HG03045 (cell line): ENCODE results near the gene CLRN1.

Source experiments
- ATAC-seq: cut with Tn5 transposase; IDR thresholded peaks from one replicate; pipeline ENCODE4 v1.9.1; 2021; ENCODE audit warnings: mild to moderate bottlenecking, moderate library complexity; ENCODE audit not compliant: unreplicated experiment

CLRN1 gene

DNA sequence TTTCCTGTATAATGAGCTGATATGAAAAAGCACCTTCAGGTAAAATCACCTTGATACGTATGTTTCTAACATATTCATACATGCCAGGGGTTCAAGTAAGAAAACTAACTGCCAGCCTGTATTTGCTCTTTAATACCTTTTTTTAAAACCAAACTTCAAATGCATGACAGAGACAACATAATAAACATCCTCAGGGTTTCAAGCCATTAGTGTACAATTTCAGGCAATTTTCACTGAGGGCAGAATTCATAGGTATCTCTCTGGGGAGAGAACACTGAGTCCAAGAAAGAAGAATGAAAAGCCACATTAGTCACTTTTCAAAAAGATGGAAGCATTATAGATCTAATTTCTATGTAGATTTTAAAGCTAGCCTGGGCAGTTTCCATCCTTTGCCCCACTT lies 94.2 kb downstream of the CLRN1 start:
- ATAC-seq = no peak

GRCh38 chr3:150877303-150877702 lies 95.2 kb downstream of the CLRN1 start:
- ATAC-seq = no peak

- ATAC-seq = no peak
Observed at GRCh38 chr3:150876611-150877265, 95.8 kb downstream of the CLRN1 start.
